GM13976 (cell line): ENCODE measurements around the gene NDUFV2.

Source experiments
- DNase-seq: peaks from one replicate; pipeline ENCODE4 v3.0.0; 2012; ENCODE audit warnings: low spot score
- in situ Hi-C: fragments of 300-500 bp; cut with MboI; formaldehyde crosslinking; loops from one replicate; pipeline ENCODE4 v1.12.0; 2022; ENCODE audit warnings: low sequenced_read_pairs, mixed read lengths, inconsistent platforms; ENCODE audit not compliant: unreplicated experiment
- TF ChIP-seq, protein P1 (sequence below): IDR thresholded peaks from 2 replicates; pipeline ENCODE4 v1.5.1; 2012; ENCODE audit warnings: borderline replicate concordance, mild to moderate bottlenecking; ENCODE audit not compliant: insufficient read depth; ENCODE audit errors: extremely low read depth, missing control alignments, control extremely low read depth

The NDUFV2 gene

GRCh38 chr18:9123520-9123919, 21.0 kb downstream of the NDUFV2 start:
- in situ Hi-C loops = no loop called here

DNA sequence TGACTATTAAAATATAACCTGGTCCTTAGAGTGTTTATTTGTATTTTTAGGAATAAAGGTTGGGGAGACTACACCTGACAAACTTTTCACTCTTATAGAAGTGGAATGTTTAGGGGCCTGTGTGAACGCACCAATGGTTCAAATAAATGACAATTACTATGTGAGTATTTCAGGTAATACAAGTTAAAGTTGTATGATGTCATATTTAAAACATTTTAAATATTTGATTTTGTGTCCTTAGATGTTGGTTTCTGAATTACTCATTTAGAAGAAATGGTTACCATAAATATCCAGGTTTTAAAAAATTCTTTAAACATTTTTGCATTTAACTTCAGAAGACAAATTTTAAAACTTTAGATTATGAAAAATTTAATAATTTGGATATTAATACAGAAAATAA, 22.3 kb downstream of the NDUFV2 start:
- in situ Hi-C loops = no loop called here
- TF ChIP-seq, protein P1, sequence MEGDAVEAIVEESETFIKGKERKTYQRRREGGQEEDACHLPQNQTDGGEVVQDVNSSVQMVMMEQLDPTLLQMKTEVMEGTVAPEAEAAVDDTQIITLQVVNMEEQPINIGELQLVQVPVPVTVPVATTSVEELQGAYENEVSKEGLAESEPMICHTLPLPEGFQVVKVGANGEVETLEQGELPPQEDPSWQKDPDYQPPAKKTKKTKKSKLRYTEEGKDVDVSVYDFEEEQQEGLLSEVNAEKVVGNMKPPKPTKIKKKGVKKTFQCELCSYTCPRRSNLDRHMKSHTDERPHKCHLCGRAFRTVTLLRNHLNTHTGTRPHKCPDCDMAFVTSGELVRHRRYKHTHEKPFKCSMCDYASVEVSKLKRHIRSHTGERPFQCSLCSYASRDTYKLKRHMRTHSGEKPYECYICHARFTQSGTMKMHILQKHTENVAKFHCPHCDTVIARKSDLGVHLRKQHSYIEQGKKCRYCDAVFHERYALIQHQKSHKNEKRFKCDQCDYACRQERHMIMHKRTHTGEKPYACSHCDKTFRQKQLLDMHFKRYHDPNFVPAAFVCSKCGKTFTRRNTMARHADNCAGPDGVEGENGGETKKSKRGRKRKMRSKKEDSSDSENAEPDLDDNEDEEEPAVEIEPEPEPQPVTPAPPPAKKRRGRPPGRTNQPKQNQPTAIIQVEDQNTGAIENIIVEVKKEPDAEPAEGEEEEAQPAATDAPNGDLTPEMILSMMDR = no peak
- DNase-seq = no peak

More at GRCh38 chr18:9123520-9123919, 21.0 kb downstream of the NDUFV2 start:
- TF ChIP-seq, protein P1 = no peak
- DNase-seq = no peak

GRCh38 chr18:9126337-9126736, 23.8 kb downstream of the NDUFV2 start:
- in situ Hi-C loops = no loop called here
- no peak for DNase-seq
- TF ChIP-seq, protein P1 = no peak

- in situ Hi-C loops = no loop called here
- TF ChIP-seq, protein P1 = no peak
- no peak for DNase-seq
These were observed 27.7 kb downstream of the NDUFV2 start for GRCh38 chr18:9130195-9130594.

- TF ChIP-seq, protein P1 = no peak
- in situ Hi-C loops = no loop called here
- no peak for DNase-seq
These were observed 28.3 kb downstream of the NDUFV2 start for GRCh38 chr18:9130806-9131205.

DNA sequence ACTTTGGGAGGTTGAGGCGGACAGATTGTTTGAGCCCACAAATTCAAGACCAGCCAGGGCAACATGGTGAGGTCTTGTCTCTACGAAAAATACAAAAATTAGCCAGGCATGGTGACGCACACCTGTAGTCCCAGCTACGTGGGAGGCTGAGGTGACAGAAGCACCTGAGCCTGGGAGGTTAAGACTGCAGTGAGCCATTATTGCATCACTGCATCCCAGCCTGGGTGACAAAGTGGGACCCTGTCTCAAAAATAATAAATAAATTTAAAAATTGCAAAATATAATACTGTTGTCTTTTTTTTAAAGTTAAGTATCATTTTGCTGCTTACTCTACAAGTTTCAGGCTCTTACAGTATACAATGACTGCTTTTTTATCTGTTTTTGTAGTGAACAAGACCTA, 30.1 kb downstream of the NDUFV2 start:
- in situ Hi-C loops = no loop called here
- TF ChIP-seq, protein P1 = no peak
- no peak for DNase-seq

DNA sequence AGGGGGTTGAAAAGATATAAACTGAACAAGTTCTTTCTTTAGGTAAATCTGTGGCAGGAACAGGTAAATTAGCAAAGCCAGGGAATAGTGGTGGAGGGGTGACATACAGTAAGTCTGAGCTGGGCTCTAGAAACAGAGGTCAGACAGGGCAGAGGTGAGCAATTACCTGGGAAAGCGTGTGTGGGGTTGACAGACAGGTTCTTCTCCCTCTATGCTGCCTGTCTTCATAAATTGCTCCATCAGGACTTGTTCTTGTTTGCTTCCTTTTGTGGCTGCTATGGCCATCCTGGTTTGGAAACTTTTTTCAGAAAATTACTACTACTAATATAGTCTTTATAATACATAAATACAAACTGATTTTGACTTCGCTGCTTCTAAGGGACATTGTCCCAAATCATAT, 30.7 kb downstream of the NDUFV2 start:
- no peak for DNase-seq
- TF ChIP-seq, protein P1 = no peak
- in situ Hi-C loops = no loop called here
